PFSK-1 (cell line): ENCODE data around the gene CUBN.

ENCODE experiments used
- FOXP2 ChIP-seq: optimal IDR thresholded peaks from 2 replicates; pipeline ENCODE3; 2011; ENCODE audit warnings: borderline replicate concordance, control low read depth, inconsistent platforms; ENCODE audit not compliant: insufficient read depth; ENCODE audit errors: extremely low read length, extremely low read depth
- POLR2AphosphoS5 ChIP-seq: IDR thresholded peaks from 2 replicates; pipeline ENCODE4 v1.6.1; 2012; ENCODE audit warnings: low read depth, mild to moderate bottlenecking, control low read depth, low read length, moderate library complexity
- SIN3A ChIP-seq: IDR thresholded peaks from 2 replicates; pipeline ENCODE4 v1.6.1; 2012; ENCODE audit warnings: mild to moderate bottlenecking, low read length, moderate library complexity, borderline replicate concordance; ENCODE audit not compliant: insufficient read depth
- TAF1 ChIP-seq: IDR thresholded peaks from 2 replicates; pipeline ENCODE4 v1.6.1; 2012; ENCODE audit warnings: low read length, control low read depth, borderline replicate concordance; ENCODE audit not compliant: insufficient read depth
- TF ChIP-seq, protein P1 (sequence below), 2 experiments: IDR thresholded peaks; 2 replicates each; pipeline versions ENCODE4 v1.6.1 to v1.8.0; 2011 to 2012; ENCODE audit warnings: low read depth in 2 of 2, low read length in 2 of 2, control low read depth in 1 of 2, inconsistent platforms in 1 of 2, mild to moderate bottlenecking in 1 of 2, moderate library complexity in 1 of 2; ENCODE audit not compliant: insufficient read depth in 1 of 2

DNA sequence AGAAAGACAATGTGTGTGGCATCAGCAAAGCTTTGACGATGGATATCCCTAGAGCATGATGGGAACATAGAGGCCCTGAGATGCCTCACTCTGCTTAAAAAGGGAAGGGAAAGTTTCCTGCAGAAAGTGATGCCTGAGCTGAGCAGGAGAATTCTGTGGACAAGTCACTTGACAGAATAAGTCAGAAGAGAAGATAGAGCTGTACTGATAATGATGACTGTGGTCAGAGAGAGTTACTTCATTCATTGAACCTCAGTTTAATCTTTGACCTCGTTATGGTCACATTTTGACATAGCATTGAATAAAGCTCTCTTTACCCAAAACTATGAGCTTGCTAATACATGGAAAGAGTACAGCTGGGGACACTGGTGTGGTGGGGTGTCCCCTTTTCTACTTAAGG is 7.6 kb downstream of the CUBN start:
- TF ChIP-seq POLR2AphosphoS5 (no peak), FOXP2 (no peak), TAF1 (no peak), SIN3A (no peak)
- TF ChIP-seq, protein P1, sequence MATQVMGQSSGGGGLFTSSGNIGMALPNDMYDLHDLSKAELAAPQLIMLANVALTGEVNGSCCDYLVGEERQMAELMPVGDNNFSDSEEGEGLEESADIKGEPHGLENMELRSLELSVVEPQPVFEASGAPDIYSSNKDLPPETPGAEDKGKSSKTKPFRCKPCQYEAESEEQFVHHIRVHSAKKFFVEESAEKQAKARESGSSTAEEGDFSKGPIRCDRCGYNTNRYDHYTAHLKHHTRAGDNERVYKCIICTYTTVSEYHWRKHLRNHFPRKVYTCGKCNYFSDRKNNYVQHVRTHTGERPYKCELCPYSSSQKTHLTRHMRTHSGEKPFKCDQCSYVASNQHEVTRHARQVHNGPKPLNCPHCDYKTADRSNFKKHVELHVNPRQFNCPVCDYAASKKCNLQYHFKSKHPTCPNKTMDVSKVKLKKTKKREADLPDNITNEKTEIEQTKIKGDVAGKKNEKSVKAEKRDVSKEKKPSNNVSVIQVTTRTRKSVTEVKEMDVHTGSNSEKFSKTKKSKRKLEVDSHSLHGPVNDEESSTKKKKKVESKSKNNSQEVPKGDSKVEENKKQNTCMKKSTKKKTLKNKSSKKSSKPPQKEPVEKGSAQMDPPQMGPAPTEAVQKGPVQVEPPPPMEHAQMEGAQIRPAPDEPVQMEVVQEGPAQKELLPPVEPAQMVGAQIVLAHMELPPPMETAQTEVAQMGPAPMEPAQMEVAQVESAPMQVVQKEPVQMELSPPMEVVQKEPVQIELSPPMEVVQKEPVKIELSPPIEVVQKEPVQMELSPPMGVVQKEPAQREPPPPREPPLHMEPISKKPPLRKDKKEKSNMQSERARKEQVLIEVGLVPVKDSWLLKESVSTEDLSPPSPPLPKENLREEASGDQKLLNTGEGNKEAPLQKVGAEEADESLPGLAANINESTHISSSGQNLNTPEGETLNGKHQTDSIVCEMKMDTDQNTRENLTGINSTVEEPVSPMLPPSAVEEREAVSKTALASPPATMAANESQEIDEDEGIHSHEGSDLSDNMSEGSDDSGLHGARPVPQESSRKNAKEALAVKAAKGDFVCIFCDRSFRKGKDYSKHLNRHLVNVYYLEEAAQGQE (IDR thresholded peaks at IDR 0.05; ENCODE audit: insufficient read depth in 1 of 2, low read depth in 2 of 2, low read length in 2 of 2) = no peak
